Measurements from ENCODE around the gene SEMA4D. TPM values are rescaled to one million over a fixed set of nuclear protein-coding genes. Genes with fewer than 3 reads are reported as not detected.

SEMA4D gene
- total RNA-seq, 2 donors from 2014 or later = 17.1 to 52.7 TPM

DNA sequence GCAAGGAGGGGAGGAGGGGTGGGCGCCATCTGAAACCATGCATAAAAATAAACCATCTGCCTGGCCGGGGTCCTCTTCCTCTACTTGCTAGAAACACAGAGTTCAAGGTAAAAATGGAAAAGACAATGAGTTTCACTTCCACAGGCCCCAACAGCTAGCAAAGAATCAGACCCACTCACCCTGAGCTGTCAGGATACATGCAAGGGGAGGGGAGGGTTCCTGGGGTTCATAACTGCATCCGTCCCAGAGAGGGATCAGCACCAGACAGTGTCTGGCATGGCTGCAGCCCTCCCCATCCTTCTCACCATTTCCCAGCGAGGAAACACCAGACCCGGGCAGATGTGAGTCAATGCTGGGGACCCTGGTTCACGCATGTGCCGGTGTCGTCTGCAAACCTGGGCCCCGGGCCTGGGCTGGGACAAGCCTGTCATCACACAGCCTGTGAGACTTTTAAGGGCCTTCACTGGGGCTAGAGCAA is 55.4 kb downstream of the SEMA4D start:
- intact Hi-C loops (cut with DNase I) = no loop called here
- Histone ChIP-seq H3K4me1 (replicated peaks) (peaks cover 41% of the 10 kb centered on the region), H3K27ac (peak overlapping the region in 1 of 2 donors; percentile 78), H3K4me3 (no peak overlapping the region), H3K27me3 (replicated peaks; ENCODE audit: insufficient read depth) (no peaks in the 10 kb centered on the region), H3K9me3 (no peaks in the 10 kb centered on the region), H3K36me3 (no peaks in the 10 kb centered on the region)
- 76% methylated on average over 9 of the region's 9 CpGs for WGBS
- no peak for TF ChIP-seq POLR2A (IDR thresholded peaks at IDR 0.05)
- TF ChIP-seq, protein P1, sequence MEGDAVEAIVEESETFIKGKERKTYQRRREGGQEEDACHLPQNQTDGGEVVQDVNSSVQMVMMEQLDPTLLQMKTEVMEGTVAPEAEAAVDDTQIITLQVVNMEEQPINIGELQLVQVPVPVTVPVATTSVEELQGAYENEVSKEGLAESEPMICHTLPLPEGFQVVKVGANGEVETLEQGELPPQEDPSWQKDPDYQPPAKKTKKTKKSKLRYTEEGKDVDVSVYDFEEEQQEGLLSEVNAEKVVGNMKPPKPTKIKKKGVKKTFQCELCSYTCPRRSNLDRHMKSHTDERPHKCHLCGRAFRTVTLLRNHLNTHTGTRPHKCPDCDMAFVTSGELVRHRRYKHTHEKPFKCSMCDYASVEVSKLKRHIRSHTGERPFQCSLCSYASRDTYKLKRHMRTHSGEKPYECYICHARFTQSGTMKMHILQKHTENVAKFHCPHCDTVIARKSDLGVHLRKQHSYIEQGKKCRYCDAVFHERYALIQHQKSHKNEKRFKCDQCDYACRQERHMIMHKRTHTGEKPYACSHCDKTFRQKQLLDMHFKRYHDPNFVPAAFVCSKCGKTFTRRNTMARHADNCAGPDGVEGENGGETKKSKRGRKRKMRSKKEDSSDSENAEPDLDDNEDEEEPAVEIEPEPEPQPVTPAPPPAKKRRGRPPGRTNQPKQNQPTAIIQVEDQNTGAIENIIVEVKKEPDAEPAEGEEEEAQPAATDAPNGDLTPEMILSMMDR (IDR thresholded peaks at IDR 0.05) = no peak
- TF ChIP-seq POLR2AphosphoS5 (IDR thresholded peaks at IDR 0.05) = no peak
- DNase-seq (ENCODE audit: low spot score) = no peak

DNA sequence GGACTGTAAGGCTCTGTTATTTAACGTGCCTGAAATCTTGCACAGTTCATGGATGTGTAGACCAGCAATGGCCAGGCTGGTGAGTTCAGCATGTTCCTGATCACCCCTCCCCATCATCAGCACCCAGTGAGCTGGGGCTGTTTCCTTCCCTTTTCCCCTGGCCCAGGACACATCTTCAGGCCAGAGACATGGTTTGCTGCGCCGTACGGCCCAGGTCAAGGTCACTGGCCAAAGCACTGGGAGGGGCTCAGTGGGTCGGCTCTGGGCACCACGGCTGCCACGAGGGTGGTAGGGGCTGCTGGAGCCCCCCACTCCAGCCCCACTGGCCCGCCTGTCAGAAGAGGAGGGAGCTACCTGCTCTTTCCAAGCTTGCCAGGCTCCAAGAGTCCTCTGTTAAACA is 55.9 kb downstream of the SEMA4D start:
- Histone ChIP-seq H3K27ac (peak overlapping the region; percentile 59 to 78), H3K27me3 (replicated peaks; ENCODE audit: insufficient read depth) (no peaks in the 10 kb centered on the region), H3K4me1 (replicated peaks) (peaks cover 46% of the 10 kb centered on the region), H3K4me3 (no peak overlapping the region), H3K36me3 (no peaks in the 10 kb centered on the region), H3K9me3 (no peaks in the 10 kb centered on the region)
- WGBS = 83% methylated on average over 8 of the region's 8 CpGs
- DNase-seq (ENCODE audit: low spot score) = no peak
- intact Hi-C loops (cut with DNase I) = no loop called here
- TF ChIP-seq, protein P1 (IDR thresholded peaks at IDR 0.05) = no peak
- no peak for TF ChIP-seq POLR2A (IDR thresholded peaks at IDR 0.05)
- TF ChIP-seq POLR2AphosphoS5 (IDR thresholded peaks at IDR 0.05) = no peak

DNA sequence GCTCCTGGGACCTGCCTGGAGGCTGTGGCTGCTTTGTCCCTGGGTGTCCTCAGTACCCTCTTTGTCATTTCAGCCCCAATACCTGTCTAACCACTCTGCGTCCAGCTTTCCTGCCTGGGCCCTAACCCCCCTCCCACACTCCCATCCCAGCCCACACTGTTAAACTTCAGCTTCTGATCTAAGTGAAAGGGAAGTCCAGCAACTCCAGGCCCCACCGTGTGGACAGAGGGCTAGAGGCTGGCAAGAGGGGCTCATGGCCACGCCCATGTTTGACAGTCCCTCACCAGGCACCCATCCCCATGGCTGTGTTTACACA is 56.3 kb downstream of the SEMA4D start:
- 40% methylated on average over 3 of the region's 3 CpGs for WGBS
- no peak overlapping the region for H3K4me3 ChIP-seq
- no peaks in the 10 kb centered on the region for H3K36me3 ChIP-seq
- H3K27ac ChIP-seq = peak overlapping the region; percentile 59 to 78
- TF ChIP-seq POLR2AphosphoS5 (IDR thresholded peaks at IDR 0.05) (no peak), POLR2A (IDR thresholded peaks at IDR 0.05) (no peak)
- TF ChIP-seq, protein P1 (IDR thresholded peaks at IDR 0.05) = no peak
- no peaks in the 10 kb centered on the region for H3K27me3 ChIP-seq (replicated peaks; ENCODE audit: insufficient read depth)
- H3K9me3 ChIP-seq = no peaks in the 10 kb centered on the region
- intact Hi-C loops (cut with DNase I) = no loop called here
- H3K4me1 ChIP-seq (replicated peaks) = peaks cover 49% of the 10 kb centered on the region
- peak; percentile 20 for DNase-seq (ENCODE audit: low spot score)

DNA sequence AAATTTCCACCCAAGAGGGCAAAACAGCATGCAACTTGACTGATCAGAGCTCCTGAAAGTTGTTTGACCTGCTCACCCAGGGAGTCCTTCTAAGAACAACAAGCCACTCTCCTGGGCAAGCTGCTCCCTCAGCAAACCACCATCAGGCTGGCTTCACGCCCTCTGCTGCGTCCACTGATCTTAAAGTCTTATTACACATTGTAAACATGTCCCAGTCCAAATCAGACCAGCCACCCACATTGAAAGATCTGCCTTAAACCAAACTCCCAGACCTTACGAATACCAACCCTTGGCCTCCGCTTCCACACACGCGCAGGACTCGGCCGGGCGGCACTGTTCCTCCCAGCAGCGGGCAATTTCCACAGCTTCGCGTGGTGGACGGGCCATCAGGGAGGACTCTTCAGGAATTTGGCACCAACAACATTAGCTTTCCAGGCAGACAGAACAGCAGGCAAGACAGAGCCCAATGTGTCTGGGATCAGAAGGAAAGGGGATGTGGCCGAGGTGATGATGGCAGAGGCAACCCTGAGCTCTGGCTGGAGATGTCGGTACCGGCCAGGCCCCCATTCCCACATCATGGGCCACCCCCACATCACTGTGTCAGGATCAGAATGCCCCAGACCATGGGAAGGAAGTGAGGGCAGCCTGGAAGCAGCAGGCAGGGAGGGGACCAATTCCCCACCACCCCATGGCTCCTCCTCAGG is 56.8 kb downstream of the SEMA4D start:
- Histone ChIP-seq H3K27ac (peak overlapping the region; percentile 59 to 78), H3K4me1 (replicated peaks) (peaks cover 49% of the 10 kb centered on the region), H3K27me3 (replicated peaks; ENCODE audit: insufficient read depth) (no peaks in the 10 kb centered on the region), H3K9me3 (no peaks in the 10 kb centered on the region), H3K4me3 (no peak overlapping the region), H3K36me3 (no peaks in the 10 kb centered on the region)
- WGBS = 53% methylated on average over 16 of the region's 16 CpGs
- intact Hi-C loops (cut with DNase I) = no loop called here
- peak; percentile 12 for TF ChIP-seq POLR2AphosphoS5 (IDR thresholded peaks at IDR 0.05)
- TF ChIP-seq POLR2A (IDR thresholded peaks at IDR 0.05) = no peak
- DNase-seq (ENCODE audit: low spot score) = peak; percentile 81

DNA sequence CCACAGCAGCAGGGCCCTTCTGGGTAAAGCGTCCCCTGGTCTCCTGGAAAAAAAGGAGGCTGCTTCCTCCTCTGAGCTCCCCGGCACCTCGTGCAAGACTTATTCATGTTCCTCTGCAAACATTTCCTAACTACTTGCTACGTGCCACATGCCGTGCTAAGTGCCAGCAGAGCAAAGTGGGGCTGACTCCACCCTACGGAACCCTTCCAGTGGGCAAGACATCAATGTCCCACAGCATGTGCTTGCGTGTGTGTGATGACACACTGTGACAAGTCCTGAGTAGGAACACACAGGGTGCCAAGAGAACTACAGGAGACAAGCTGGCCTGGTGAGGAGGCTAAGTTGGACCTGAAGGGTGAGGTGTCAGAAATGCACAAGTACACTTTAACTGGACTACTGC is 57.4 kb downstream of the SEMA4D start:
- Histone ChIP-seq H3K4me1 (replicated peaks) (peaks cover 55% of the 10 kb centered on the region), H3K9me3 (no peaks in the 10 kb centered on the region), H3K27me3 (replicated peaks; ENCODE audit: insufficient read depth) (no peaks in the 10 kb centered on the region), H3K36me3 (no peaks in the 10 kb centered on the region), H3K27ac (peak overlapping the region; percentile 59 to 78), H3K4me3 (no peak overlapping the region)
- intact Hi-C loops (cut with DNase I) = no loop called here
- WGBS = 22% methylated on average over 7 of the region's 7 CpGs
- peak; percentile 77 for DNase-seq (ENCODE audit: low spot score)
- TF ChIP-seq POLR2AphosphoS5 (IDR thresholded peaks at IDR 0.05) = peak; percentile 70
- TF ChIP-seq, protein P1 (IDR thresholded peaks at IDR 0.05) = no peak
- TF ChIP-seq POLR2A (IDR thresholded peaks at IDR 0.05) = peak; percentile 10

All from prostate gland (tissue), 2 donors.